Measurements from ENCODE around the gene TRIM54. TPM values are rescaled to one million over a fixed set of nuclear protein-coding genes. Genes with fewer than 3 reads are reported as not detected.
"Not testable (repeated sequence)": the region's sequence is repeated elsewhere in the genome, so short reads cannot be mapped to it uniquely, and the experiment has no call there.

TRIM54 gene
- total and polyA plus RNA-seq, 2 of the 4 experiments (the other 2 are of a cell fraction), result 0.15 TPM; not detected in 1

- H2BK5ac ChIP-seq (ENCODE audit: low read depth, low read length, poor library complexity, severe bottlenecking); dilution Hi-C loops (cut with HindIII; ENCODE audit: low sequenced_read_pairs, unreplicated experiment); ATAC-seq (ENCODE audit: low read depth); H3K4ac ChIP-seq (ENCODE audit: low read depth, low read length); H3K9me3 ChIP-seq (ENCODE audit: control insufficient read depth, insufficient read depth, low read length); H4K91ac ChIP-seq (ENCODE audit: insufficient read depth, low read depth, low read length); H3K4me3 ChIP-seq (ENCODE audit: insufficient read depth, low read depth, low read length); H3K4me1 ChIP-seq (ENCODE audit: control insufficient read depth, insufficient read depth, low read length); H4K5ac ChIP-seq (ENCODE audit: low read depth, low read length); H3K14ac ChIP-seq (replicated peaks; ENCODE audit: low read depth, low read length); BruUV-seq (replicated peaks); H2BK120ac ChIP-seq (ENCODE audit: low read depth, low read length); H3K27me3 ChIP-seq (ENCODE audit: control insufficient read depth, insufficient read depth, low read length); H2AK5ac ChIP-seq (ENCODE audit: low read depth, low read length); H3K56ac ChIP-seq (ENCODE audit: extremely low read depth, insufficient read depth, low read length); H3K23ac ChIP-seq (ENCODE audit: low read depth, low read length); H3K27ac ChIP-seq (ENCODE audit: insufficient read depth, low read length); H2BK15ac ChIP-seq (ENCODE audit: low read depth, low read length); in situ Hi-C loops (cut with MboI; ENCODE audit: low sequenced_read_pairs); H2AK9ac ChIP-seq (replicated peaks; ENCODE audit: low read depth, low read length, poor library complexity); H4K8ac ChIP-seq (ENCODE audit: low read depth in 2 of 2, low read length in 2 of 2); H3K9ac ChIP-seq (ENCODE audit: low read depth, low read length); H3K36me3 ChIP-seq (ENCODE audit: control insufficient read depth, insufficient read depth, low read length); CTCF ChIA-PET; DNase-seq; H2AFZ ChIP-seq (replicated peaks; ENCODE audit: low read length, poor library complexity); H3K18ac ChIP-seq (ENCODE audit: low read depth, low read length); H4K20me1 ChIP-seq (ENCODE audit: insufficient read depth, low read length); H2BK20ac ChIP-seq (ENCODE audit: low read depth, low read length); H3K4me2 ChIP-seq (ENCODE audit: low read depth, low read length): not testable (repeated sequence)
- H3K79me1 ChIP-seq (ENCODE audit: low read depth in 1 of 2, low read length in 2 of 2), result peaks cover 28 to 50% of the 10 kb centered on the region in 2 experiments
- WGBS, 2 experiments (ENCODE audit: extremely low coverage in 2 of 2, insufficient read length in 1 of 2), result 96% methylated on average over 11 of the region's 15 CpGs; no CpG with 5 or more reads in 1 of the 2 experiments
- POLR2A ChIA-PET (ENCODE audit: unreplicated experiment), result interaction anchor here (0.6 kb wide), 1 partner anchor 50 kb away, joined by 4 read pairs; the partner anchor contains the start of genes EIF2B4 and SNX17
- H3K9me1 ChIP-seq (ENCODE audit: insufficient read depth, low read length), result peaks cover 15% of the 10 kb centered on the region; the same call in 1 of the 2 replicates
- intact Hi-C loops (cut with micrococcal nuclease), result loop anchor here (5.0 kb wide), 1 partner anchor 37 kb away; the partner anchor contains the start of gene GTF3C2
Measured at GRCh38 chr2:27319839-27320238, 37.6 kb downstream of the TRIM54 start.

Measured in IMR-90 (cell line).